Measurements from ENCODE around the gene SULF2.

GRCh38 chr20:47817573-47817972, 32.3 kb upstream of the SULF2 start:
- TF ChIP-seq POLR2A (IDR thresholded peaks at IDR 0.05), result no peak
- TF ChIP-seq, protein P1, sequence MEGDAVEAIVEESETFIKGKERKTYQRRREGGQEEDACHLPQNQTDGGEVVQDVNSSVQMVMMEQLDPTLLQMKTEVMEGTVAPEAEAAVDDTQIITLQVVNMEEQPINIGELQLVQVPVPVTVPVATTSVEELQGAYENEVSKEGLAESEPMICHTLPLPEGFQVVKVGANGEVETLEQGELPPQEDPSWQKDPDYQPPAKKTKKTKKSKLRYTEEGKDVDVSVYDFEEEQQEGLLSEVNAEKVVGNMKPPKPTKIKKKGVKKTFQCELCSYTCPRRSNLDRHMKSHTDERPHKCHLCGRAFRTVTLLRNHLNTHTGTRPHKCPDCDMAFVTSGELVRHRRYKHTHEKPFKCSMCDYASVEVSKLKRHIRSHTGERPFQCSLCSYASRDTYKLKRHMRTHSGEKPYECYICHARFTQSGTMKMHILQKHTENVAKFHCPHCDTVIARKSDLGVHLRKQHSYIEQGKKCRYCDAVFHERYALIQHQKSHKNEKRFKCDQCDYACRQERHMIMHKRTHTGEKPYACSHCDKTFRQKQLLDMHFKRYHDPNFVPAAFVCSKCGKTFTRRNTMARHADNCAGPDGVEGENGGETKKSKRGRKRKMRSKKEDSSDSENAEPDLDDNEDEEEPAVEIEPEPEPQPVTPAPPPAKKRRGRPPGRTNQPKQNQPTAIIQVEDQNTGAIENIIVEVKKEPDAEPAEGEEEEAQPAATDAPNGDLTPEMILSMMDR (IDR thresholded peaks at IDR 0.05), result no peak
